DND-41 (cell line): ENCODE data around the gene ASMT.

Source experiments
- ATAC-seq: fragments of 200-7000 bp; cut with Tn5 transposase; 3 replicates; pipeline ENCODE4 v1.9.1; 2021; ENCODE audit warnings: low read depth; ENCODE audit not compliant: insufficient read depth
- DNase-seq: peaks from one replicate; pipeline ENCODE4 v3.0.0-alpha.2; 2020
- H2AFZ ChIP-seq: 2 replicates; pipeline ENCODE4 v1.6.0; 2012; ENCODE audit warnings: low read depth, low read length
- H3K27ac ChIP-seq: 2 replicates; pipeline ENCODE4 v1.5.1; 2012; ENCODE audit warnings: low read length, inconsistent platforms
- H3K27me3 ChIP-seq: fragments of 200-600 bp; sonication (generic); 2 replicates; pipeline ENCODE4 v1.6.0; 2012; ENCODE audit warnings: low read length, mild to moderate bottlenecking, inconsistent platforms; ENCODE audit not compliant: insufficient read depth, poor library complexity
- H3K36me3 ChIP-seq: 2 replicates; pipeline ENCODE4 v1.5.1; 2012; ENCODE audit warnings: low read length, inconsistent platforms; ENCODE audit not compliant: insufficient read depth
- H3K4me1 ChIP-seq: 2 replicates; pipeline ENCODE4 v1.5.1; 2012; ENCODE audit warnings: mild to moderate bottlenecking, low read length; ENCODE audit not compliant: insufficient read depth
- H3K4me2 ChIP-seq: 2 replicates; pipeline ENCODE4 v1.6.0; 2012; ENCODE audit warnings: mild to moderate bottlenecking, moderate library complexity, low read length, inconsistent platforms; ENCODE audit not compliant: insufficient read depth
- H3K4me3 ChIP-seq, 2 experiments: fragments of 200-600 bp in 1 of 2; shearing (Covaris generic) in 1 of 2; 2 replicates each; pipeline ENCODE4 v1.5.1; 2012 to 2016; ENCODE audit warnings: inconsistent platforms in 2 of 2, low read length in 2 of 2, mild to moderate bottlenecking in 2 of 2, low read depth in 1 of 2, moderate library complexity in 1 of 2
- H3K79me2 ChIP-seq: 2 replicates; pipeline ENCODE4 v1.6.0; 2012; ENCODE audit warnings: low read length, inconsistent platforms; ENCODE audit not compliant: insufficient read depth
- H3K9ac ChIP-seq: 2 replicates; pipeline ENCODE4 v1.6.0; 2012; ENCODE audit warnings: low read depth, mild to moderate bottlenecking, inconsistent platforms, low read length, moderate library complexity
- H3K9me3 ChIP-seq: 2 replicates; pipeline ENCODE4 v1.5.1; 2012; ENCODE audit warnings: low read length, moderate library complexity, mild to moderate bottlenecking, inconsistent platforms; ENCODE audit not compliant: insufficient read depth, severe bottlenecking
- H4K20me1 ChIP-seq: 2 replicates; pipeline ENCODE4 v1.6.0; 2012; ENCODE audit warnings: low read length; ENCODE audit not compliant: insufficient read depth
- EZH2 ChIP-seq: IDR thresholded peaks from 3 replicates; pipeline ENCODE4 v1.6.1; 2012; ENCODE audit warnings: borderline replicate concordance, low read depth, mild to moderate bottlenecking, moderate library complexity, low read length, inconsistent platforms; ENCODE audit not compliant: severe bottlenecking
- TF ChIP-seq, protein P1 (sequence below): IDR thresholded peaks from 2 replicates; pipeline ENCODE4 v1.5.1; 2012; ENCODE audit warnings: borderline replicate concordance, low read length, moderate library complexity, mild to moderate bottlenecking; ENCODE audit not compliant: poor library complexity, severe bottlenecking; ENCODE audit errors: extremely low read depth

ASMT gene

DNA sequence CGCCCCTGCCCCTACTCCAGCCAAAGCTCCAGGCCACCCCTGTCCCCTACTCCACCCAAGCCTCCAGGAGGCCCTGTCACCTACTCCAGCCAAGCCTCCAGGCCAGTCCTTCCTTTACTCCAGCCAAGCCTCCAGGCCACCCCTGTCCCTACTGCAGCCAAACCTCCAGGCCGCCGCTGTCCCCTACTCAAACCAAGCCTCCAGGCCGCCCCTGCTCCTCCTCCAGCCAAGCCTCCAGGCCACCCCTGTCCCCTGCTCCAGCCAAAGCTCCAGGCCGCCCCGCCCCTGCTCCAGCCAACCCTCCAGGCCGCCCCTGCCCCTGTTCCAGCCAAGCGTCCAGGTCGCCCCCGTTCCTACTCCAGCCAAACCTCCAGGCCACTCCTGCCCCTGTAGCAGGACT, 5.1 kb upstream of the ASMT start:
- no peaks in the 10 kb centered on the region; the same call in 1 of the 2 replicates for H4K20me1 ChIP-seq
- H3K36me3 ChIP-seq, result peaks cover 3% of the 10 kb centered on the region; the same call in 1 of the 2 replicates
- H2AFZ ChIP-seq, result no peak overlapping the region
- ATAC-seq (no peak), DNase-seq (no peak)
- TF ChIP-seq, protein P1, sequence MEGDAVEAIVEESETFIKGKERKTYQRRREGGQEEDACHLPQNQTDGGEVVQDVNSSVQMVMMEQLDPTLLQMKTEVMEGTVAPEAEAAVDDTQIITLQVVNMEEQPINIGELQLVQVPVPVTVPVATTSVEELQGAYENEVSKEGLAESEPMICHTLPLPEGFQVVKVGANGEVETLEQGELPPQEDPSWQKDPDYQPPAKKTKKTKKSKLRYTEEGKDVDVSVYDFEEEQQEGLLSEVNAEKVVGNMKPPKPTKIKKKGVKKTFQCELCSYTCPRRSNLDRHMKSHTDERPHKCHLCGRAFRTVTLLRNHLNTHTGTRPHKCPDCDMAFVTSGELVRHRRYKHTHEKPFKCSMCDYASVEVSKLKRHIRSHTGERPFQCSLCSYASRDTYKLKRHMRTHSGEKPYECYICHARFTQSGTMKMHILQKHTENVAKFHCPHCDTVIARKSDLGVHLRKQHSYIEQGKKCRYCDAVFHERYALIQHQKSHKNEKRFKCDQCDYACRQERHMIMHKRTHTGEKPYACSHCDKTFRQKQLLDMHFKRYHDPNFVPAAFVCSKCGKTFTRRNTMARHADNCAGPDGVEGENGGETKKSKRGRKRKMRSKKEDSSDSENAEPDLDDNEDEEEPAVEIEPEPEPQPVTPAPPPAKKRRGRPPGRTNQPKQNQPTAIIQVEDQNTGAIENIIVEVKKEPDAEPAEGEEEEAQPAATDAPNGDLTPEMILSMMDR, result no peak
- no peak for TF ChIP-seq EZH2
- H3K79me2 ChIP-seq, result no peaks in the 10 kb centered on the region
- H3K9me3 ChIP-seq, result no peaks in the 10 kb centered on the region
- no peak overlapping the region for H3K9ac ChIP-seq
- no peaks in the 10 kb centered on the region for H3K27me3 ChIP-seq
- H3K4me2 ChIP-seq, result no peak overlapping the region
- H3K4me1 ChIP-seq, result no peaks in the 10 kb centered on the region
- H3K27ac ChIP-seq, result no peak overlapping the region
- H3K4me3 ChIP-seq, result no peak overlapping the region

DNA sequence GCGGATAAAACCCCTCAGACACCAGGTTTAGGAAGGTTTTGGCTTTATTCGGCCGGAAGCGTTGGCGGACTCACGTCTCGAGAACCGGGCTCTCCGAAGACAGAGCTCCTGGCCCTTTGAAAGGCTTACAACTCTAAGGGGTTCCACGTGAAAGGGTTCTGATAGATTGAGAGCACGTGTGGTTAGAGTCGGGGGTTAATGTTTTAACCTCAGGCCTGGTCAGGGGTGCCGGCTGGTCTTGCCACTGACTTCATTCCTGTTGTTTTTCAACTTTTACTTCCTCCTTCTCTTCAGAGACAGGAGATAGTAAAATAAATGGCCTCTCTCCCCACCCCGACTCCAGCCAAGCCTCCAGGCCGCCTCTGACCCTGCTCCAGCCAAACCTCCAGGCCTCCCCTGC, 4.7 kb upstream of the ASMT start:
- H4K20me1 ChIP-seq, result no peaks in the 10 kb centered on the region
- no peaks in the 10 kb centered on the region for H3K79me2 ChIP-seq
- peaks cover 3% of the 10 kb centered on the region; the same call in 1 of the 2 replicates for H3K36me3 ChIP-seq
- no peak for ATAC-seq
- H3K4me1 ChIP-seq, result no peaks in the 10 kb centered on the region
- H3K9me3 ChIP-seq, result no peaks in the 10 kb centered on the region
- no peak overlapping the region for H3K4me3 ChIP-seq
- no peak overlapping the region for H3K9ac ChIP-seq
- TF ChIP-seq, protein P1, result no peak
- no peak for TF ChIP-seq EZH2
- H2AFZ ChIP-seq, result no peak overlapping the region
- no peak for DNase-seq
- no peak overlapping the region for H3K4me2 ChIP-seq
- H3K27ac ChIP-seq, result no peak overlapping the region
- no peaks in the 10 kb centered on the region for H3K27me3 ChIP-seq

GRCh38 chrX:1610736-1611135, 4.1 kb upstream of the ASMT start:
- H3K4me2 ChIP-seq, result no peak overlapping the region
- no peak overlapping the region for H2AFZ ChIP-seq
- H3K4me3 ChIP-seq, result no peak overlapping the region
- TF ChIP-seq, protein P1, result no peak
- TF ChIP-seq EZH2, result no peak
- H3K27ac ChIP-seq, result no peak overlapping the region
- no peaks in the 10 kb centered on the region for H3K9me3 ChIP-seq
- peaks cover 3% of the 10 kb centered on the region; the same call in 1 of the 2 replicates for H3K36me3 ChIP-seq
- ATAC-seq (no peak), DNase-seq (no peak)
- H3K79me2 ChIP-seq, result no peaks in the 10 kb centered on the region
- H3K9ac ChIP-seq, result no peak overlapping the region
- H3K27me3 ChIP-seq, result no peaks in the 10 kb centered on the region
- no peaks in the 10 kb centered on the region for H4K20me1 ChIP-seq
- H3K4me1 ChIP-seq, result no peaks in the 10 kb centered on the region

- H3K4me2 ChIP-seq, result no peak overlapping the region
- H3K9ac ChIP-seq, result no peak overlapping the region
- H3K36me3 ChIP-seq, result no peaks in the 10 kb centered on the region
- H4K20me1 ChIP-seq, result no peaks in the 10 kb centered on the region
- no peaks in the 10 kb centered on the region; the same call in 1 of the 2 replicates for H3K4me1 ChIP-seq
- ATAC-seq (no peak), DNase-seq (no peak)
- H3K27ac ChIP-seq, result no peak overlapping the region
- H2AFZ ChIP-seq, result no peak overlapping the region
- H3K9me3 ChIP-seq, result no peaks in the 10 kb centered on the region
- no peaks in the 10 kb centered on the region for H3K27me3 ChIP-seq
- H3K79me2 ChIP-seq, result no peaks in the 10 kb centered on the region
- TF ChIP-seq EZH2, result no peak
- TF ChIP-seq, protein P1, result no peak
- no peak overlapping the region for H3K4me3 ChIP-seq
Observed at GRCh38 chrX:1612641-1613286, 2.1 kb upstream of the ASMT start.
